HEK293 (cell line): ENCODE data around the gene SURF2.

Source experiments
- CTCF ChIA-PET: fragments of 350-600 bp; formaldehyde crosslinking; extraction: SDS; loops from one replicate; lab custom pipeline; 2021; ENCODE audit warnings: antibody characterized with exemption; lab: Yijun Ruan, JAX
- POLR2A ChIA-PET: fragments of 300-600 bp; formaldehyde crosslinking; extraction: SDS; loops from one replicate; lab custom pipeline; 2020; ENCODE audit warnings: antibody characterized with exemption, inconsistent platforms; lab: Yijun Ruan, JAX
- H3K27ac ChIP-seq: fragments of 200-500 bp; sonication (Bioruptor generic); 2 replicates; pipeline ENCODE4 v1.5.1; 2014; ENCODE audit warnings: low read depth, low read length, control low read depth, inconsistent platforms; ENCODE audit errors: extremely low read depth
- H3K36me3 ChIP-seq, 2 experiments: fragments of 200-500 bp in 1 of 2; sonication (Bioruptor generic) in 1 of 2; 1 replicate in 1 of 2; 2 replicates in 1 of 2; pipeline ENCODE4 v1.5.1; 2014 to 2017; ENCODE audit warnings: inconsistent platforms in 2 of 2, low read length in 2 of 2; ENCODE audit not compliant: control insufficient read depth in 2 of 2, insufficient read depth in 1 of 2
- H3K4me1 ChIP-seq: fragments of 200-500 bp; sonication (Bioruptor generic); 2 replicates; pipeline ENCODE4 v1.5.1; 2014; ENCODE audit warnings: mild to moderate bottlenecking, low read length, inconsistent platforms; ENCODE audit not compliant: control insufficient read depth, insufficient read depth
- H3K4me3 ChIP-seq: 2 replicates; pipeline ENCODE4 v1.5.1; 2011; ENCODE audit warnings: low read depth, mild to moderate bottlenecking, control low read depth, low read length, moderate library complexity
- H3K9me3 ChIP-seq: fragments of 200-500 bp; sonication (Bioruptor generic); 2 replicates; pipeline ENCODE4 v1.5.1; 2014; ENCODE audit warnings: low read depth, low read length, inconsistent platforms; ENCODE audit not compliant: control insufficient read depth, insufficient read depth
- ZNF112 ChIP-seq: fragments of 450-650 bp; formaldehyde crosslinking; IDR thresholded peaks from 2 replicates; pipeline ENCODE4 v1.5.0; 2017; ENCODE audit warnings: missing biosample characterization, missing genetic modification characterization
- ZNF114 ChIP-seq: fragments of 450-650 bp; formaldehyde crosslinking; IDR thresholded peaks from 2 replicates; pipeline ENCODE4 v1.5.0; 2017; ENCODE audit warnings: missing biosample characterization, missing genetic modification characterization
- ZNF132 ChIP-seq: fragments of 450-650 bp; formaldehyde crosslinking; IDR thresholded peaks from 2 replicates; pipeline ENCODE4 v1.5.1; 2017; ENCODE audit warnings: missing biosample characterization, missing genetic modification characterization, borderline replicate concordance
- ZNF202 ChIP-seq: fragments of 450-650 bp; formaldehyde crosslinking; IDR thresholded peaks from 2 replicates; pipeline ENCODE4 v1.5.1; 2016; ENCODE audit warnings: missing biosample characterization, missing genetic modification characterization, borderline replicate concordance
- ZNF596 ChIP-seq: fragments of 450-650 bp; IDR thresholded peaks from 2 replicates; pipeline ENCODE4 v1.5.0; 2018; ENCODE audit warnings: missing biosample characterization, mild to moderate bottlenecking, missing genetic modification characterization, moderate library complexity
- ZNF654 ChIP-seq: fragments of 450-650 bp; formaldehyde crosslinking; IDR thresholded peaks from 2 replicates; pipeline ENCODE4 v1.5.1; 2016; ENCODE audit warnings: low read depth, missing biosample characterization, missing genetic modification characterization
- ZSCAN30 ChIP-seq: fragments of 450-650 bp; IDR thresholded peaks from 2 replicates; pipeline ENCODE4 v1.5.1; 2018; ENCODE audit warnings: missing biosample characterization, mild to moderate bottlenecking, missing genetic modification characterization, moderate library complexity
- TF ChIP-seq, protein P1 (sequence below): fragments of 450-650 bp; formaldehyde crosslinking; IDR thresholded peaks from 2 replicates; pipeline ENCODE4; 2016; ENCODE audit warnings: missing biosample characterization, missing genetic modification characterization
- TF ChIP-seq, protein P2 (sequence below): fragments of 450-650 bp; formaldehyde crosslinking; IDR thresholded peaks from 2 replicates; pipeline ENCODE4 v1.5.1; 2016; ENCODE audit warnings: missing biosample characterization, missing genetic modification characterization
- TF ChIP-seq, protein P3 (sequence below): fragments of 450-650 bp; formaldehyde crosslinking; IDR thresholded peaks from 2 replicates; pipeline ENCODE4 v1.5.1; 2016; ENCODE audit warnings: missing biosample characterization, missing genetic modification characterization
- TF ChIP-seq, protein P4 (sequence below): fragments of 450-650 bp; formaldehyde crosslinking; IDR thresholded peaks from 2 replicates; pipeline ENCODE4 v1.5.1; 2016; ENCODE audit warnings: missing biosample characterization, missing genetic modification characterization
- TF ChIP-seq, protein P5 (sequence below): fragments of 450-650 bp; IDR thresholded peaks from 2 replicates; pipeline ENCODE4 v1.5.1; 2018; ENCODE audit warnings: missing biosample characterization, mild to moderate bottlenecking, missing genetic modification characterization

SURF2 gene

DNA sequence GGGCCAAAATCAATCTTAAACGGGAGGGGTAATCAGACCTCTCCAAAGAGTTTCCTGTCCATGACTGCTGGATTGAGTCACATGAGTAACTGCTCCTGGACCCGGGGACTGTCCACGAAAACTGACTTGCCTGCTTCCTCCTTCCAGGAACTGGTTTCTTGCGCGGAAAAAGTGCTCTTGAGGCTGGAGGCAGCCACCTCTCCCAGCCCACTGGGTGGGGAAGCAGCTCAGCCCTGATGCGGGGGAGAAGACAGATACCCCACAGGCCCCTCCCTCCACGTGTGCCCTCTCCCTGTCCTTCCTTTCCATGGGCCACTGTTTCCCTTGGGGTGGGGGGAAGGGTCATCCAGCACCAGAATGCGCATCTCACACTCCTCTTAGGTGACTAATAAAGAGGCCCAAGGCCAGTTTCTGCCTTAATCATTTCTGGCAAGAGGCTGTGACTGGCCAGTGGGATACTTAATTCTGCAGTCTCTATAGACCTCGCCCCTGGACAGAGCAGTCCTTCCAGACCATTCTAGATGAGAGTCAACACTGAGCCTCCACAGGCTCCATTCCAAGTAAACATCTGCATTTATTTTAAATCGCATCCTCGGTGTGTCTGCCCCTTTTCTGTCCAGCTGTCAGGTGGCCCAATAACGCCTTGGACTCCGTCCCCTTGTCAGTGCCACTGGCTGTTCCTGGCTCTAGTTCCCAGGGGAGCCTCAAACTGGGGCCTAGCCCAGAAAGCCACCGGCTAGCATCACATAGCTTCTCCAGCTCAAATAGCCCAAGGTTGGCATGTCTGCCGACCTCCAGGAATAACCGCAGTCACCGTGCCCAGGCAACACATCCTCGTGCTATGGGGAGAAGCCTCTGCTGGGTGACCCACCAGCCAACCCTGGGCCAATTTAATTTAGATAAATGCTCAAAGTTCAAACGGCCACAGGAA is 49.4 kb downstream of the SURF2 start:
- no peak overlapping the region for H3K27ac ChIP-seq
- no peak for TF ChIP-seq ZNF202 (tag by site-specific recombination)
- TF ChIP-seq, protein P1, sequence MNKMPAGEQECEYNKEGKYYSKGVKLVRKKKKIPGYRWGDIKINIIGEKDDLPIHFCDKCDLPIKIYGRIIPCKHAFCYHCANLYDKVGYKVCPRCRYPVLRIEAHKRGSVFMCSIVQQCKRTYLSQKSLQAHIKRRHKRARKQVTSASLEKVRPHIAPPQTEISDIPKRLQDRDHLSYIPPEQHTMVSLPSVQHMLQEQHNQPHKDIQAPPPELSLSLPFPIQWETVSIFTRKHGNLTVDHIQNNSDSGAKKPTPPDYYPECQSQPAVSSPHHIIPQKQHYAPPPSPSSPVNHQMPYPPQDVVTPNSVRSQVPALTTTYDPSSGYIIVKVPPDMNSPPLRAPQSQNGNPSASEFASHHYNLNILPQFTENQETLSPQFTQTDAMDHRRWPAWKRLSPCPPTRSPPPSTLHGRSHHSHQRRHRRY (tag by site-specific recombination): no peak
- no peak for TF ChIP-seq ZNF596
- no peak for TF ChIP-seq ZNF654 (tag by site-specific recombination)
- TF ChIP-seq, protein P2, sequence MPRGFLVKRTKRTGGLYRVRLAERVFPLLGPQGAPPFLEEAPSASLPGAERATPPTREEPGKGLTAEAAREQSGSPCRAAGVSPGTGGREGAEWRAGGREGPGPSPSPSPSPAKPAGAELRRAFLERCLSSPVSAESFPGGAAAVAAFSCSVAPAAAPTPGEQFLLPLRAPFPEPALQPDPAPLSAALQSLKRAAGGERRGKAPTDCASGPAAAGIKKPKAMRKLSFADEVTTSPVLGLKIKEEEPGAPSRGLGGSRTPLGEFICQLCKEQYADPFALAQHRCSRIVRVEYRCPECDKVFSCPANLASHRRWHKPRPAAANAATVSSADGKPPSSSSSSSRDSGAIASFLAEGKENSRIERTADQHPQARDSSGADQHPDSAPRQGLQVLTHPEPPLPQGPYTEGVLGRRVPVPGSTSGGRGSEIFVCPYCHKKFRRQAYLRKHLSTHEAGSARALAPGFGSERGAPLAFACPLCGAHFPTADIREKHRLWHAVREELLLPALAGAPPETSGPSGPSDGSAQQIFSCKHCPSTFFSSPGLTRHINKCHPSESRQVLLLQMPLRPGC (tag by site-specific recombination): no peak
- TF ChIP-seq, protein P3, sequence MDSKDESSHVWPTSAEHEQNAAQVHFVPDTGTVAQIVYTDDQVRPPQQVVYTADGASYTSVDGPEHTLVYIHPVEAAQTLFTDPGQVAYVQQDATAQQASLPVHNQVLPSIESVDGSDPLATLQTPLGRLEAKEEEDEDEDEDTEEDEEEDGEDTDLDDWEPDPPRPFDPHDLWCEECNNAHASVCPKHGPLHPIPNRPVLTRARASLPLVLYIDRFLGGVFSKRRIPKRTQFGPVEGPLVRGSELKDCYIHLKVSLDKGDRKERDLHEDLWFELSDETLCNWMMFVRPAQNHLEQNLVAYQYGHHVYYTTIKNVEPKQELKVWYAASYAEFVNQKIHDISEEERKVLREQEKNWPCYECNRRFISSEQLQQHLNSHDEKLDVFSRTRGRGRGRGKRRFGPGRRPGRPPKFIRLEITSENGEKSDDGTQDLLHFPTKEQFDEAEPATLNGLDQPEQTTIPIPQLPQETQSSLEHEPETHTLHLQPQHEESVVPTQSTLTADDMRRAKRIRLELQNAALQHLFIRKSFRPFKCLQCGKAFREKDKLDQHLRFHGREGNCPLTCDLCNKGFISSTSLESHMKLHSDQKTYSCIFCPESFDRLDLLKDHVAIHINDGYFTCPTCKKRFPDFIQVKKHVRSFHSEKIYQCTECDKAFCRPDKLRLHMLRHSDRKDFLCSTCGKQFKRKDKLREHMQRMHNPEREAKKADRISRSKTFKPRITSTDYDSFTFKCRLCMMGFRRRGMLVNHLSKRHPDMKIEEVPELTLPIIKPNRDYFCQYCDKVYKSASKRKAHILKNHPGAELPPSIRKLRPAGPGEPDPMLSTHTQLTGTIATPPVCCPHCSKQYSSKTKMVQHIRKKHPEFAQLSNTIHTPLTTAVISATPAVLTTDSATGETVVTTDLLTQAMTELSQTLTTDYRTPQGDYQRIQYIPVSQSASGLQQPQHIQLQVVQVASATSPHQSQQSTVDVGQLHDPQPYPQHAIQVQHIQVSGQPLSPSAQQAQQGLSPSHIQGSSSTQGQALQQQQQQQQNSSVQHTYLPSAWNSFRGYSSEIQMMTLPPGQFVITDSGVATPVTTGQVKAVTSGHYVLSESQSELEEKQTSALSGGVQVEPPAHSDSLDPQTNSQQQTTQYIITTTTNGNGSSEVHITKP (tag by site-specific recombination): no peak
- TF ChIP-seq ZNF132 (tag by site-specific recombination): no peak
- TF ChIP-seq ZSCAN30 (tag by site-specific recombination): no peak
- no peak for TF ChIP-seq ZNF112 (tag by site-specific recombination)
- TF ChIP-seq, protein P4, sequence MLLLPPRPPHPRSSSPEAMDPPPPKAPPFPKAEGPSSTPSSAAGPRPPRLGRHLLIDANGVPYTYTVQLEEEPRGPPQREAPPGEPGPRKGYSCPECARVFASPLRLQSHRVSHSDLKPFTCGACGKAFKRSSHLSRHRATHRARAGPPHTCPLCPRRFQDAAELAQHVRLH (tag by site-specific recombination): no peak
- TF ChIP-seq ZNF114: no peak
- TF ChIP-seq, protein P5, sequence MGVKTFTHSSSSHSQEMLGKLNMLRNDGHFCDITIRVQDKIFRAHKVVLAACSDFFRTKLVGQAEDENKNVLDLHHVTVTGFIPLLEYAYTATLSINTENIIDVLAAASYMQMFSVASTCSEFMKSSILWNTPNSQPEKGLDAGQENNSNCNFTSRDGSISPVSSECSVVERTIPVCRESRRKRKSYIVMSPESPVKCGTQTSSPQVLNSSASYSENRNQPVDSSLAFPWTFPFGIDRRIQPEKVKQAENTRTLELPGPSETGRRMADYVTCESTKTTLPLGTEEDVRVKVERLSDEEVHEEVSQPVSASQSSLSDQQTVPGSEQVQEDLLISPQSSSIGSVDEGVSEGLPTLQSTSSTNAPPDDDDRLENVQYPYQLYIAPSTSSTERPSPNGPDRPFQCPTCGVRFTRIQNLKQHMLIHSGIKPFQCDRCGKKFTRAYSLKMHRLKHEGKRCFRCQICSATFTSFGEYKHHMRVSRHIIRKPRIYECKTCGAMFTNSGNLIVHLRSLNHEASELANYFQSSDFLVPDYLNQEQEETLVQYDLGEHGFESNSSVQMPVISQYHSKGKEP (tag by site-specific recombination): no peak
- H3K9me3 ChIP-seq: no peaks in the 10 kb centered on the region
- CTCF ChIA-PET: interaction anchor here (0.7 to 4.8 kb wide), 7 partner anchors 8 to 123 kb away, joined by 3 to 24 read pairs (median 9); no protein-coding TSS in a partner anchor
- POLR2A ChIA-PET: interaction anchor here (0.6 kb wide), 1 partner anchor 76 kb away, joined by 5 read pairs; no protein-coding TSS in a partner anchor
- no peaks in the 10 kb centered on the region for H3K4me1 ChIP-seq
- H3K4me3 ChIP-seq: no peak overlapping the region
- peaks cover 5 to 81% of the 10 kb centered on the region in 2 experiments; a peak in 2 of 3 replicates for H3K36me3 ChIP-seq
